Measurements from ENCODE around the gene IL19. TPM values are rescaled to one million over a fixed set of nuclear protein-coding genes. Genes with fewer than 3 reads are reported as not detected.

The IL19 gene
- total RNA-seq, 3 donors from 2014 or later: not detected

DNA sequence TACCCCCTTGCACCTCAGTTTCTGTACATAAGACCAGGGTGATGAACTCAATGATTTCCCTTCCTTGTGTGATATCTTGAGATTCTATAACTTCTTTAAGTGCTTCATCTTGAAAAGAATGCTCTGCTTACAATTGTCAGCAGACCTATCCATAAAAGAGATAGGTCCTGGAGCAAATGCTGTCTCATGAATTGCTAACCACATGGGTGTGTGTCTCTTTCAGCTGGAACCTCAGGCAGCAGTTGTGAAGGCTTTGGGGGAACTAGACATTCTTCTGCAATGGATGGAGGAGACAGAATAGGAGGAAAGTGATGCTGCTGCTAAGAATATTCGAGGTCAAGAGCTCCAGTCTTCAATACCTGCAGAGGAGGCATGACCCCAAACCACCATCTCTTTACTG is 97.7 kb downstream of the IL19 start:
- intact Hi-C loops (cut with DNase I, micrococcal nuclease): no loop called here
- no peaks in the 10 kb centered on the region for H3K36me3 ChIP-seq (ENCODE audit: low read depth)
- DNase-seq (no peak), ATAC-seq (no peak)
- TF ChIP-seq, protein P1, sequence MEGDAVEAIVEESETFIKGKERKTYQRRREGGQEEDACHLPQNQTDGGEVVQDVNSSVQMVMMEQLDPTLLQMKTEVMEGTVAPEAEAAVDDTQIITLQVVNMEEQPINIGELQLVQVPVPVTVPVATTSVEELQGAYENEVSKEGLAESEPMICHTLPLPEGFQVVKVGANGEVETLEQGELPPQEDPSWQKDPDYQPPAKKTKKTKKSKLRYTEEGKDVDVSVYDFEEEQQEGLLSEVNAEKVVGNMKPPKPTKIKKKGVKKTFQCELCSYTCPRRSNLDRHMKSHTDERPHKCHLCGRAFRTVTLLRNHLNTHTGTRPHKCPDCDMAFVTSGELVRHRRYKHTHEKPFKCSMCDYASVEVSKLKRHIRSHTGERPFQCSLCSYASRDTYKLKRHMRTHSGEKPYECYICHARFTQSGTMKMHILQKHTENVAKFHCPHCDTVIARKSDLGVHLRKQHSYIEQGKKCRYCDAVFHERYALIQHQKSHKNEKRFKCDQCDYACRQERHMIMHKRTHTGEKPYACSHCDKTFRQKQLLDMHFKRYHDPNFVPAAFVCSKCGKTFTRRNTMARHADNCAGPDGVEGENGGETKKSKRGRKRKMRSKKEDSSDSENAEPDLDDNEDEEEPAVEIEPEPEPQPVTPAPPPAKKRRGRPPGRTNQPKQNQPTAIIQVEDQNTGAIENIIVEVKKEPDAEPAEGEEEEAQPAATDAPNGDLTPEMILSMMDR (IDR thresholded peaks at IDR 0.05): no peak
- no peaks in the 10 kb centered on the region for H3K9me3 ChIP-seq
- H3K4me1 ChIP-seq (ENCODE audit: low read depth): no peaks in the 10 kb centered on the region
- no peak overlapping the region for H3K4me3 ChIP-seq

- TF ChIP-seq, protein P1 (IDR thresholded peaks at IDR 0.05): no peak
- Histone ChIP-seq H3K36me3 (ENCODE audit: low read depth) (no peaks in the 10 kb centered on the region), H3K4me3 (no peak overlapping the region), H3K9me3 (peaks cover 5% of the 10 kb centered on the region), H3K4me1 (ENCODE audit: low read depth) (no peaks in the 10 kb centered on the region)
- no peak for DNase-seq
- intact Hi-C loops (cut with DNase I, micrococcal nuclease): no loop called here
- no peak for ATAC-seq
These were observed 101.6 kb downstream of the IL19 start for GRCh38 chr1:206872139-206872538.

GRCh38 chr1:206873603-206874188 is 103.1 kb downstream of the IL19 start:
- no peak overlapping the region for H3K4me3 ChIP-seq
- intact Hi-C loops (cut with DNase I, micrococcal nuclease): no loop called here
- no peak for DNase-seq
- TF ChIP-seq, protein P1 (IDR thresholded peaks at IDR 0.05): no peak
- H3K4me1 ChIP-seq (ENCODE audit: low read depth): no peaks in the 10 kb centered on the region
- ATAC-seq: no peak
- H3K36me3 ChIP-seq (ENCODE audit: low read depth): no peaks in the 10 kb centered on the region
- H3K9me3 ChIP-seq: peaks cover 13% of the 10 kb centered on the region

DNA sequence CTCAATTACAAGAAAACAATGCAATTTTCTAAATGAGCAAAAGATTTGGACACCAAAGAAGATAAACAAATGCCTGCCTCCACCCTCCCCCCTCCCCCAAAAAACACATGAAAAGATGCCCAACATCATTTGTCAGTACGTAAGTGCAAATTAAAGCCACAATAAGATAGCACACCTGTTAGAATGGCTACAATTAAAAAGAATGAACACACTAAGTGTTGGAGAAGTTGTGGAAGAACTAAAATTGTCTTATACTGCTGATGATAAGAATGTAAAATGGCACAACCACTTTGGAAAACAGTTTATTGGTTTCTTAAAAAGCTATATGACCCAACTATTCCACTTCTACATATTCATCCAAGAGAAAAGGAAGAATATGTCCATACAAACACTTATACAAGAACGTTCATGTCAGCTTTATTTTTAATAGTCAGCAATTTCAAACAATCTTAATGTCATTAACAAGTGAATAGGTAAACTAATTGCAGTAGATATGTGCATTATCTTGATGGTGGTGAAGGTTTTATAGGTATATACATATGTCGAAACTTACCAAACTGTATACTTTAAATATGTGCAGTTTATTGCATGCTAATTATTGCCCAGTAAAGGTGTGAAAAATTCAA is 105.3 kb downstream of the IL19 start:
- TF ChIP-seq, protein P1 (IDR thresholded peaks at IDR 0.05): no peak
- Histone ChIP-seq H3K36me3 (ENCODE audit: low read depth) (no peaks in the 10 kb centered on the region), H3K9me3 (peaks cover 17% of the 10 kb centered on the region), H3K4me1 (ENCODE audit: low read depth) (no peaks in the 10 kb centered on the region), H3K4me3 (no peak overlapping the region)
- no peak for ATAC-seq
- no peak for DNase-seq
- intact Hi-C loops (cut with DNase I, micrococcal nuclease): no loop called here

- Histone ChIP-seq H3K36me3 (ENCODE audit: low read depth) (no peaks in the 10 kb centered on the region), H3K4me3 (no peak overlapping the region), H3K4me1 (ENCODE audit: low read depth) (no peaks in the 10 kb centered on the region), H3K9me3 (peaks cover 17% of the 10 kb centered on the region)
- no peak for ATAC-seq
- TF ChIP-seq, protein P1 (IDR thresholded peaks at IDR 0.05): no peak
- DNase-seq: no peak
- intact Hi-C loops (cut with DNase I, micrococcal nuclease): no loop called here
These were observed 107.9 kb downstream of the IL19 start for GRCh38 chr1:206878456-206878855.
